ENCODE measurements around the gene FOXL2NB.

GRCh38 chr3:138995706-138996105, 48.7 kb downstream of the FOXL2NB start:
- TF ChIP-seq CTCF (conservative IDR thresholded peaks at IDR 0.05; ENCODE audit: low read length), result no peak
- TF ChIP-seq EZH2phosphoT487 (IDR thresholded peaks at IDR 0.05; ENCODE audit: borderline replicate concordance, low read depth, low read length), result no peak

Measured in OCI-LY7 (cell line).